Measurements from ENCODE around the gene ITPK1. TPM values are rescaled to one million over a fixed set of nuclear protein-coding genes. Genes with fewer than 3 reads are reported as not detected.

ITPK1 gene
- total and polyA plus RNA-seq, 7 experiments from 2014 or later = 10.2 to 71.8 (median 21.3) TPM

DNA sequence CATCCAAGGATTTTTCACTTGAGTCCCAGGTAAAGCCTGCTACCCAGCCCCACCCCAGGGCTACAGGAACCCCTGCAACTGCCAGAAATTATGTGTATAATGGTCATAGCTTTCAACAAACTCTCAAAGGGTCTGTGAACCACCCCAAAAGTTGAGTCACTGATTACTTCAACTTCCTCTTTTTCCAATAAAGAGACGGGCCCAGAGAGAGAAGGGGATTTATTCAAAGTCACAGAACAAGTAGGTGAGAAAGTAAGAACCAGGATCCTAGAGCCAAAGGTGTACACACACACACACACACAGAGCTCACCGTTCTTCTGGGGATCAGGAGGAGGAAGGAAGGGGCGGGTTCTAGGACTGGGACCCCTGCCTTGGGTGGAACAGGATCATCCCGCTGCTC is 4.8 kb upstream of the ITPK1 start:
- H3K9me3 Mint-ChIP-seq = no peaks in the 10 kb centered on the region
- CTCF ChIA-PET = no interaction called here
- ATAC-seq = no peak
- intact Hi-C loops (cut with micrococcal nuclease) = no loop called here
- H3K27ac ChIP-seq (ENCODE audit: low read depth, low read length) = no peak overlapping the region
- H3K27me3 Mint-ChIP-seq = peaks cover 0 to 4% (median 0%) of the 10 kb centered on the region in 5 donors
- POLR2A ChIA-PET = interaction anchor here (0.7 kb wide), 1 partner anchor 164 kb away, joined by 4 read pairs; no protein-coding TSS in a partner anchor
- no peak overlapping the region for H3K27ac Mint-ChIP-seq
- H3K4me3 Mint-ChIP-seq = no peak overlapping the region
- no peaks in the 10 kb centered on the region for H3K9me3 ChIP-seq (ENCODE audit: control insufficient read depth in 2 of 3, low read length in 3 of 3)
- H3K4me3 ChIP-seq (ENCODE audit: low read length) = no peak overlapping the region
- no peaks in the 10 kb centered on the region for H3K36me3 Mint-ChIP-seq
- peaks cover 0 to 4% (median 0%) of the 10 kb centered on the region in 3 experiments for H3K36me3 ChIP-seq (ENCODE audit: control insufficient read depth in 2 of 3, insufficient read depth in 3 of 3, low read length in 3 of 3)
- peaks cover 0 to 13% (median 6%) of the 10 kb centered on the region in 7 donors for H3K4me1 Mint-ChIP-seq
- peaks cover 4 to 5% of the 10 kb centered on the region in 2 donors for H3K4me1 ChIP-seq (ENCODE audit: control insufficient read depth in 2 of 2, insufficient read depth in 2 of 2, low read length in 2 of 2)
- no peaks in the 10 kb centered on the region for H3K27me3 ChIP-seq (ENCODE audit: control insufficient read depth in 2 of 2, insufficient read depth in 2 of 2, low read length in 2 of 2)
- no peak for DNase-seq

DNA sequence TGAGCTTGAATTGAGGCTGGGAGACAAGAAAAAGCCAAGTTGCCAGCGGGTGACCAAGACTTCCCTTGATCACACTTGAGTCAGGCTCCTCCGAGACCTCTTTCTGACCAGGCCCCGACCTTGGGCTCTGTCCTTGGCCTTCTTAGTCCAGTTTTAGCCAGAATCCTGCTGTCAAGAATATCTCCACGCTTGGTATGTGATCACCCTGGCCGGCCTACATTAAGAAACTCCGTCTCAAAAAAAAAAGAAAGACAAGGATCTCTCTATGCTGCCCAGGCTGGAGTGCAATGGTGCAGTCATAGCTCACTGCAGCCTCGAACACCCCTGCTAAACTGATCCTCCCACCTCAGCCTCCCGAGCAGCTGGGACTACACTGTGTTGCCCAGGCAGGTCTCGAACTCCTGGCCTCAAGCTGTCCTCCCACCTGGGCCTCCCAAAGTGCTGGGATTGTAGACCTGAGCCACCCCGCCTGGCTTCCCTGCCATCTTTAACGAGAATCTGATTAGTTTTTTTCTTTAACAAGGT is 1.0 kb upstream of the ITPK1 start:
- Histone ChIP-seq H3K4me1 (ENCODE audit: control insufficient read depth in 2 of 2, insufficient read depth in 2 of 2, low read length in 2 of 2) (peaks cover 17 to 22% of the 10 kb centered on the region in 2 donors), H3K27ac (ENCODE audit: low read depth, low read length) (peak overlapping the region; percentile 73), H3K4me3 (ENCODE audit: low read length) (peak overlapping the region; percentile 70), H3K9me3 (ENCODE audit: control insufficient read depth in 2 of 3, low read length in 3 of 3) (no peaks in the 10 kb centered on the region), H3K27me3 (ENCODE audit: control insufficient read depth in 2 of 2, insufficient read depth in 2 of 2, low read length in 2 of 2) (no peaks in the 10 kb centered on the region), H3K36me3 (ENCODE audit: control insufficient read depth in 2 of 3, insufficient read depth in 3 of 3, low read length in 3 of 3) (peaks cover 0 to 4% (median 0%) of the 10 kb centered on the region in 3 experiments)
- no peak for ATAC-seq
- DNase-seq = no peak
- ChIA-PET POLR2A (no interaction called here), CTCF (interaction anchor here (0.7 to 1.3 kb wide), 4 partner anchors 9 to 400 kb away, joined by 3 to 6 read pairs (median 4); no protein-coding TSS in a partner anchor)
- H3K9me3 Mint-ChIP-seq = no peaks in the 10 kb centered on the region
- intact Hi-C loops (cut with micrococcal nuclease) = loop anchor here (1.0 to 5.0 kb wide), 4 partner anchors 69 to 554 kb away; partner anchors contain the start of genes GOLGA5 (in 1 of the 2) and LYSET (in 1 of the 2)
- H3K27ac Mint-ChIP-seq = peak overlapping the region in 7 of 9 donors; percentile 29 to 84 (median 68)
- H3K27me3 Mint-ChIP-seq = no peaks in the 10 kb centered on the region
- H3K36me3 Mint-ChIP-seq = peaks cover 0 to 1% (median 0%) of the 10 kb centered on the region in 5 donors
- H3K4me1 Mint-ChIP-seq = peaks cover 20 to 34% (median 24%) of the 10 kb centered on the region in 7 donors
- peak overlapping the region; percentile 59 to 87 (median 76) for H3K4me3 Mint-ChIP-seq

DNA sequence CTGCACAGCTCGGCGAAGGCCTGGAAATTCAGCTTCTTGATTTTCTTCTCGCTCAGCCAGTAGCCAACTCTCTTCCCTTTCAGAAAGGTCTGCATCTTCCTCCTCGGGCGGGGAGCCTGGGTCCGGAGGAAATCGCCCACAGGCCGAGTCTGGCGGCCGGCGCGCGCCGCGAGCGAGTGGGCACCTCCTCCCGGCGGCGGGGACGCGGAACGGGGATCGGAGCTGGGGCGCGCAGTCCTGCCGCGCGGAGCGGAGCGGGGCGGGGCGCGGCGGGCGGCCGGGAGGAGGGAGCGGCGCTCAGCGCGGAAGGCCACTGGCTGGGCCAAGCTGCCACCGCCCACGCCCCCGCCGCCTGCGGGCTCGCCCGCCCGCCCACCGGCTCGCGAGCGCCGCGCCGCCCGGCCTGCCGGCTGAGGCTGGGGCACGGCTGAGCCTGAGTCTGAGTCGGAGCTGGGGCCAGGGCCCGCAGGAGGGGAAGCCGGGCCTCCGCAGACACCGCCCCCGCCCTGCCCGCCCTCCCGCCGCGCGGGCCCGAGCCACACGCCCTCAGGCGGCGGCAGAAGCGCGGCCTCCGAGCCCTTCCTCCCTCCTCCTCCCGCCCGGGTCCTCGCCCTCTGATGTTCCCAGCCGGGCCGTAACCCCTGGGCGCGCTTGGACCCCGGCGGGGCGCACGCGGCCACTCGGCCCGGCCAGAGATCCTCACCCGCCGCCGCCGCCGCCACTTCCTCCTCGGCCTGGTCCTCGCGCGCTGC is 480 bp downstream of the ITPK1 start:
- POLR2A ChIA-PET = interaction anchor here (0.7 to 2.5 kb wide), 7 partner anchors 10 to 92 kb away, joined by 3 to 12 read pairs (median 7); partner anchors contain the start of genes GON7, LYSET, MOAP1 and UBR7
- Mint-ChIP-seq H3K27me3 (no peaks in the 10 kb centered on the region), H3K27ac (peak overlapping the region in 3 of 9 donors; percentile 29 to 97 (median 69)), H3K9me3 (no peaks in the 10 kb centered on the region), H3K4me3 (peak overlapping the region; percentile 67 to 91 (median 84)), H3K4me1 (peaks cover 20 to 32% (median 26%) of the 10 kb centered on the region in 7 donors), H3K36me3 (peaks cover 0 to 1% (median 0%) of the 10 kb centered on the region in 5 donors)
- Histone ChIP-seq H3K4me1 (ENCODE audit: control insufficient read depth in 2 of 2, insufficient read depth in 2 of 2, low read length in 2 of 2) (peaks cover 17 to 22% of the 10 kb centered on the region in 2 donors), H3K27ac (ENCODE audit: low read depth, low read length) (peak overlapping the region; percentile 68), H3K36me3 (ENCODE audit: control insufficient read depth in 2 of 3, insufficient read depth in 3 of 3, low read length in 3 of 3) (peaks cover 0 to 4% (median 0%) of the 10 kb centered on the region in 3 experiments), H3K9me3 (ENCODE audit: control insufficient read depth in 2 of 3, low read length in 3 of 3) (no peaks in the 10 kb centered on the region), H3K27me3 (ENCODE audit: control insufficient read depth in 2 of 2, insufficient read depth in 2 of 2, low read length in 2 of 2) (no peaks in the 10 kb centered on the region), H3K4me3 (ENCODE audit: low read length) (peak overlapping the region; percentile 61)
- DNase-seq (peak; percentile 70 to 94 (median 80)), ATAC-seq (peak; percentile 89)
- intact Hi-C loops (cut with micrococcal nuclease) = loop anchor here (1.0 to 5.0 kb wide), 7 partner anchors 69 to 1059 kb away; partner anchors contain the start of genes GON7 (in 2 of the 2), UBR7 (in 2 of the 2), BTBD7 (in 1 of the 2) and GOLGA5 (in 1 of the 2)
- CTCF ChIA-PET = interaction anchor here (1.0 to 5.7 kb wide), 6 partner anchors 12 to 104 kb away, joined by 5 to 108 read pairs (median 22); partner anchors contain the start of genes GON7, LYSET, MOAP1 and UBR7

DNA sequence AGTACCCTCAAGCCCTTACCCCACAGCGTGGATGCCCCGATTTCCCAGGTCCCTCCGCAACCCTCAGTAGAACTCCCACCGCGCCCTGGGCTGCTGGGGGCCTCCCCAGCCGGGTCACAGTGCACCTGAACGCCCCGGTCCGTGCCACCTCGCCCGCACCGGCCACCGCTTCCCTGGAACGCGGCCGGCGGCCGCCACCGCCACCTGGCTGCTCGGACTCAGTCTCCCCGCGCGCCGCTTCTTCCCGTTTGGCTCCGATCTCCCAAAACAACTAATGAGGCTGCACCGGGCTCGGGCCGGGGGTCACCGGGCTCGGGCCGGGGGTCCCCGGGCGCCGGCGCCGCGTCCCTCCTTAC is 1.0 kb downstream of the ITPK1 start:
- Mint-ChIP-seq H3K27me3 (no peaks in the 10 kb centered on the region), H3K27ac (peak overlapping the region in 8 of 9 donors; percentile 29 to 97 (median 84)), H3K9me3 (no peaks in the 10 kb centered on the region), H3K36me3 (peaks cover 0 to 1% (median 0%) of the 10 kb centered on the region in 5 donors), H3K4me1 (peaks cover 20 to 38% (median 26%) of the 10 kb centered on the region in 7 donors), H3K4me3 (peak overlapping the region; percentile 67 to 91 (median 84))
- peak overlapping the region; percentile 61 for H3K4me3 ChIP-seq (ENCODE audit: low read length)
- no peaks in the 10 kb centered on the region for H3K27me3 ChIP-seq (ENCODE audit: control insufficient read depth in 2 of 2, insufficient read depth in 2 of 2, low read length in 2 of 2)
- peak overlapping the region; percentile 68 for H3K27ac ChIP-seq (ENCODE audit: low read depth, low read length)
- intact Hi-C loops (cut with micrococcal nuclease) = loop anchor here (1.0 to 5.0 kb wide), 10 partner anchors 70 to 1072 kb away; partner anchors contain the start of genes GON7 (in 2 of the 2), UBR7 (in 2 of the 2), BTBD7 (in 1 of the 2) and GOLGA5 (in 1 of the 2)
- H3K4me1 ChIP-seq (ENCODE audit: control insufficient read depth in 2 of 2, insufficient read depth in 2 of 2, low read length in 2 of 2) = peaks cover 17 to 22% of the 10 kb centered on the region in 2 donors
- no peaks in the 10 kb centered on the region for H3K9me3 ChIP-seq (ENCODE audit: control insufficient read depth in 2 of 3, low read length in 3 of 3)
- peaks cover 0 to 4% (median 0%) of the 10 kb centered on the region in 3 experiments for H3K36me3 ChIP-seq (ENCODE audit: control insufficient read depth in 2 of 3, insufficient read depth in 3 of 3, low read length in 3 of 3)
- ChIA-PET CTCF (interaction anchor here (1.0 to 5.7 kb wide), 7 partner anchors 11 to 104 kb away, joined by 5 to 108 read pairs (median 21); partner anchors contain the start of genes GON7, LYSET, MOAP1 and UBR7), POLR2A (interaction anchor here (0.7 to 2.5 kb wide), 7 partner anchors 10 to 92 kb away, joined by 3 to 12 read pairs (median 7); partner anchors contain the start of genes GON7, LYSET, MOAP1 and UBR7)
- peak in 5 of 9 donors; percentile 4 to 49 (median 14) for DNase-seq
- no peak for ATAC-seq

DNA sequence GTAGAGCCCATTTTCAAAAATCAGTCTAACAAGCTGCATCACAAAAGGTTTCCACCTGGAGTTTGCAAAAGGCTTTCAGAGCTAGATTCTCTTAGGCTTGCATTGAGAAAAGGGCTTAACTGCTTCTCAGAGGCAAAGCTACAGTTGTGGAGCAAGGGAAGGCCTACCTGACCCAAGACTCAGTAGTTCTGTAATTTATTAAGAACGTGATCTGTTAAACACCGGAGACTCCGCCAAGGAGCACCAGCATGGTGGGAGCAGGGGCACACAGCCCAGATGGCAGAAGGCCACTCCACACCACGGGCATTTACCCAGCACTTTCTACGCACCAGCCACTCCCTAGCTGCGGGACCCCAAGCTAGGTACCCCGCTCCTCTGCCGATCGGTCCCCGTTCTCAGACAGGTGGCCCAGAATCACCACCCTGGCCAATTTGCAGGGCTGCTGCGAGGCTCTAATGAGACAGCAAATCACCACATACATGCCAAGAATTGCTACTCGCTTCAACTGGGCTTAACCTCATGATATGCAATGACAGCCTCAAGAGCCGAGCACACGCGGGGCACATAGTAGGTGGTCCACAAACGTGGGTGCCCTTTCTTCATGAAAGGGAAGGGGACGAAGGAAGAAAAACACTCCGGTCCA is 1.5 kb downstream of the ITPK1 start:
- POLR2A ChIA-PET = interaction anchor here (0.7 to 2.5 kb wide), 9 partner anchors 9 to 93 kb away, joined by 3 to 19 read pairs (median 5); partner anchors contain the start of genes GON7, LYSET, MOAP1 and UBR7
- H3K4me3 ChIP-seq (ENCODE audit: low read length) = peak overlapping the region; percentile 61
- H3K4me1 ChIP-seq (ENCODE audit: control insufficient read depth in 2 of 2, insufficient read depth in 2 of 2, low read length in 2 of 2) = peaks cover 17 to 22% of the 10 kb centered on the region in 2 donors
- DNase-seq (peak in 3 of 9 donors; percentile 6 to 9 (median 7)), ATAC-seq (no peak)
- H3K4me1 Mint-ChIP-seq = peaks cover 20 to 40% (median 26%) of the 10 kb centered on the region in 7 donors
- H3K4me3 Mint-ChIP-seq = peak overlapping the region; percentile 67 to 91 (median 84)
- H3K9me3 Mint-ChIP-seq = no peaks in the 10 kb centered on the region
- no peaks in the 10 kb centered on the region for H3K27me3 Mint-ChIP-seq
- peaks cover 0 to 4% (median 0%) of the 10 kb centered on the region in 3 experiments for H3K36me3 ChIP-seq (ENCODE audit: control insufficient read depth in 2 of 3, insufficient read depth in 3 of 3, low read length in 3 of 3)
- peaks cover 0 to 1% (median 0%) of the 10 kb centered on the region in 5 donors for H3K36me3 Mint-ChIP-seq
- CTCF ChIA-PET = interaction anchor here (0.6 to 5.7 kb wide), 24 partner anchors 9 to 1904 kb away, joined by 3 to 108 read pairs (median 6); partner anchors contain the start of genes GON7, LYSET, MOAP1 and UBR7
- H3K27ac ChIP-seq (ENCODE audit: low read depth, low read length) = peak overlapping the region; percentile 68
- no peaks in the 10 kb centered on the region for H3K9me3 ChIP-seq (ENCODE audit: control insufficient read depth in 2 of 3, low read length in 3 of 3)
- peak overlapping the region; percentile 29 to 97 (median 83) for H3K27ac Mint-ChIP-seq
- no peaks in the 10 kb centered on the region for H3K27me3 ChIP-seq (ENCODE audit: control insufficient read depth in 2 of 2, insufficient read depth in 2 of 2, low read length in 2 of 2)
- intact Hi-C loops (cut with micrococcal nuclease) = loop anchor here (2.0 to 5.0 kb wide), 4 partner anchors 79 to 1072 kb away; partner anchors contain the start of genes IFI27L2 (in 1 of the 2) and TRIP11 (in 1 of the 2)
